T-helper 1 cell treated with Interleukin-12 subunit alpha and Interleukin-12 subunit beta and Interleukin-4 antibody, amounts not matched to agents 30 ng/mL and 1 ng/mL, for 36 hours (primary cell): Measurements from ENCODE around the gene HES5. TPM values are rescaled to one million over a fixed set of nuclear protein-coding genes. Genes with fewer than 3 reads are reported as not detected.
"Not testable (repeated sequence)": the region's sequence is repeated elsewhere in the genome, so short reads cannot be mapped to it uniquely, and the experiment has no call there.

Experiments
- intact Hi-C: fragments of 100-400 bp; cut with micrococcal nuclease; formaldehyde crosslinking; loops from one replicate; pipeline ENCODE4 v1.15.1; 2024
- total RNA-seq: library from RNA; stranded (reverse); gene quantifications from 2 replicates; pipeline ENCODE4 v1.2.3, GENCODE V29; 2022

HES5 gene
- total RNA-seq, 1 donor from 2014 or later = not detected

GRCh38 chr1:2561446-2561845, 31.4 kb upstream of the HES5 start:
- intact Hi-C loops = no loop called here

GRCh38 chr1:2560299-2561073, 30.4 kb upstream of the HES5 start:
- intact Hi-C loops = no loop called here

- intact Hi-C loops = no loop called here
Observed at GRCh38 chr1:2559509-2560298, 29.6 kb upstream of the HES5 start.

GRCh38 chr1:2558861-2559260, 28.8 kb upstream of the HES5 start:
- intact Hi-C loops = no loop called here

- intact Hi-C loops = no loop called here
Observed at GRCh38 chr1:2558420-2558819, 28.4 kb upstream of the HES5 start.

GRCh38 chr1:2557482-2558400, 27.7 kb upstream of the HES5 start:
- intact Hi-C loops = no loop called here

- intact Hi-C loops = loop anchor here (1.0 kb wide), 5 partner anchors 9 to 86 kb away; partner anchors contain the start of gene PANK4
Observed at GRCh38 chr1:2556678-2557481, 26.8 kb upstream of the HES5 start.

- intact Hi-C loops = loop anchor here (1.0 kb wide), 5 partner anchors 8 to 87 kb away; partner anchors contain the start of gene PANK4
Observed at GRCh38 chr1:2556277-2556677, 26.2 kb upstream of the HES5 start, which contains the start of gene TNFRSF14. TNFRSF14 (plus strand) TSS chr1:2556371; CDS start chr1:2556665, 294 bp downstream.

GRCh38 chr1:2555634-2556276, 25.7 kb upstream of the HES5 start:
- intact Hi-C loops = loop anchor here (1.0 kb wide), 5 partner anchors 7 to 88 kb away; partner anchors contain the start of gene PANK4

- intact Hi-C loops = no loop called here
Observed at GRCh38 chr1:2554621-2555387, 24.7 kb upstream of the HES5 start.

- intact Hi-C loops = no loop called here
Observed at GRCh38 chr1:2553871-2554620, 24.0 kb upstream of the HES5 start.

GRCh38 chr1:2553076-2553475, 23.0 kb upstream of the HES5 start:
- intact Hi-C loops = not testable (repeated sequence)

- intact Hi-C loops = no loop called here
Observed at GRCh38 chr1:2552189-2552588, 22.1 kb upstream of the HES5 start.

GRCh38 chr1:2551544-2551943, 21.5 kb upstream of the HES5 start:
- intact Hi-C loops = not testable (repeated sequence)

- intact Hi-C loops = not testable (repeated sequence)
Observed at GRCh38 chr1:2550309-2550861, 20.3 kb upstream of the HES5 start.

GRCh38 chr1:2549367-2550029, 19.4 kb upstream of the HES5 start:
- intact Hi-C loops = loop anchor here (2.0 to 5.0 kb wide), 4 partner anchors 247 to 1353 kb away; partner anchors contain the start of genes C1orf174, CEP104, DFFB and TMEM52

- intact Hi-C loops = loop anchor here (1.0 to 5.0 kb wide), 10 partner anchors 8 to 1354 kb away; partner anchors contain the start of genes C1orf174, CEP104, DFFB and TMEM52
Observed at GRCh38 chr1:2548068-2548589, 18.1 kb upstream of the HES5 start.
